Measurements from ENCODE around the gene VIPR2. TPM values are rescaled to one million over a fixed set of nuclear protein-coding genes. Genes with fewer than 3 reads are reported as not detected.

VIPR2 gene
- total and polyA plus RNA-seq, 2 of the 13 experiments (the other 11 are each of a cell fraction or from before 2014, with no cell fraction given), result not detected

DNA sequence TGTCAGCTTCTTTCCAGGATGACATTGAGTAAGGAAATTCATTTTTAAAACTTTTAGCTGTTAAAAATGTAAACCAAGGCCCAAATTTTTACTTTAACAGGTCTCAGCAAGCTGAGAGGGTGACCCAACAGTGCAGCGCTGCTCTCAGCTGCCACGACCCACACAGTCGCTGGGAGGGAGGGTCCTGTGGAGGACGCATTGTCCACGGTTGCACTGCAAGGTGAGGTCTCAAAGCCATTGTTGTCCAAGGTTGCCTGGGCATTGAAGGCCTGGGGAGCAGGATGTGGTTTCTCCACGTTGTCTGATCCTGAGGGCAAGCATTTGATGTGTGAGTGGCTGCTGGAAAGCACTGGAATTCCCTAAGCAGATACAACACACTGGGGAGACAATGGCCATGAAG is 15.1 kb upstream of the VIPR2 start:
- POLR2A ChIA-PET, result no interaction called here
- Histone ChIP-seq H3K4me1 (ENCODE audit: insufficient read depth, low read length) (peaks cover 20% of the 10 kb centered on the region), H4K20me1 (ENCODE audit: insufficient read depth, low read length) (no peaks in the 10 kb centered on the region), H3K27ac (ENCODE audit: extremely low read length, insufficient read depth, low read length) (no peak overlapping the region), H3K36me3 (replicated peaks in 1 of 2; ENCODE audit: control insufficient read depth in 1 of 2, insufficient read depth in 2 of 2, low read length in 2 of 2) (no peaks in the 10 kb centered on the region), H3K9ac (ENCODE audit: insufficient read depth, low read depth, low read length) (no peak overlapping the region), H3K27me3 (ENCODE audit: control insufficient read depth in 1 of 2, insufficient read depth in 2 of 2, low read length in 2 of 2) (peaks cover 2 to 26% of the 10 kb centered on the region in 2 experiments; a peak in 4 of 5 replicates), H3K9me3 (ENCODE audit: low read length) (no peaks in the 10 kb centered on the region), H3K4me2 (ENCODE audit: low read depth, low read length) (no peak overlapping the region), H3K4me3 (replicated peaks in 1 of 3; ENCODE audit: insufficient read depth in 1 of 3, low read depth in 2 of 3, low read length in 3 of 3) (no peak overlapping the region), H2AFZ (ENCODE audit: low read length) (no peak overlapping the region), H3K79me2 (ENCODE audit: insufficient read depth, low read length) (no peaks in the 10 kb centered on the region)
- no peak for ATAC-seq
- BruUV-seq (replicated peaks), result no TSS peak
- WGBS (ENCODE audit: low lambda C conversion rate), result 61% methylated on average over 6 of the region's 6 CpGs
- CTCF ChIA-PET (ENCODE audit: low intra/inter-chr PET ratio, low total read pairs), result no interaction called here
- DNase-seq (ENCODE audit: low spot score), result no peak
- in situ Hi-C loops (cut with HindIII; ENCODE audit: extremely low pct_ligation_motif_present, low pct_unique_long_range_greater_than_20kb), result no loop called here
- FAIRE-seq, result no peak
- TF ChIP-seq SAFB2 (CRISPR knock-in tag; IDR thresholded peaks at IDR 0.05; ENCODE audit: borderline replicate concordance, low read depth) (no peak), TSC22D2 (CRISPR knock-in tag; IDR thresholded peaks at IDR 0.05; ENCODE audit: borderline replicate concordance) (no peak), YEATS2 (CRISPR knock-in tag; IDR thresholded peaks at IDR 0.05; ENCODE audit: borderline replicate concordance) (no peak), SIX4 (CRISPR knock-in tag; IDR thresholded peaks at IDR 0.05) (no peak), ZNF674 (CRISPR knock-in tag; IDR thresholded peaks at IDR 0.05; ENCODE audit: low read depth) (no peak), ZNF383 (CRISPR knock-in tag; IDR thresholded peaks at IDR 0.05; ENCODE audit: borderline replicate concordance) (no peak), CREM (IDR thresholded peaks at IDR 0.05) (no peak), CREM (CRISPR knock-in tag; IDR thresholded peaks at IDR 0.05) (no peak), ZNF143 (CRISPR knock-in tag; IDR thresholded peaks at IDR 0.05) (no peak), SP2 (CRISPR knock-in tag; IDR thresholded peaks at IDR 0.05) (no peak), HNF4G (IDR thresholded peaks at IDR 0.05; ENCODE audit: borderline replicate concordance, low read depth, low read length) (no peak), HNF4G (CRISPR knock-in tag; IDR thresholded peaks at IDR 0.05; ENCODE audit: borderline replicate concordance, low read depth) (no peak), TEAD2 (CRISPR knock-in tag; IDR thresholded peaks at IDR 0.05) (no peak), JDP2 (CRISPR knock-in tag; IDR thresholded peaks at IDR 0.05; ENCODE audit: borderline replicate concordance) (no peak), FOXK2 (IDR thresholded peaks at IDR 0.05) (no peak), KAT7 (CRISPR knock-in tag; IDR thresholded peaks at IDR 0.05; ENCODE audit: borderline replicate concordance) (no peak)
- TF ChIP-seq, protein P1, sequence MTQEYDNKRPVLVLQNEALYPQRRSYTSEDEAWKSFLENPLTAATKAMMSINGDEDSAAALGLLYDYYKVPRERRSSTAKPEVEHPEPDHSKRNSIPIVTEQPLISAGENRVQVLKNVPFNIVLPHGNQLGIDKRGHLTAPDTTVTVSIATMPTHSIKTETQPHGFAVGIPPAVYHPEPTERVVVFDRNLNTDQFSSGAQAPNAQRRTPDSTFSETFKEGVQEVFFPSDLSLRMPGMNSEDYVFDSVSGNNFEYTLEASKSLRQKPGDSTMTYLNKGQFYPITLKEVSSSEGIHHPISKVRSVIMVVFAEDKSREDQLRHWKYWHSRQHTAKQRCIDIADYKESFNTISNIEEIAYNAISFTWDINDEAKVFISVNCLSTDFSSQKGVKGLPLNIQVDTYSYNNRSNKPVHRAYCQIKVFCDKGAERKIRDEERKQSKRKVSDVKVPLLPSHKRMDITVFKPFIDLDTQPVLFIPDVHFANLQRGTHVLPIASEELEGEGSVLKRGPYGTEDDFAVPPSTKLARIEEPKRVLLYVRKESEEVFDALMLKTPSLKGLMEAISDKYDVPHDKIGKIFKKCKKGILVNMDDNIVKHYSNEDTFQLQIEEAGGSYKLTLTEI (CRISPR knock-in tag; conservative IDR thresholded peaks at IDR 0.05), result no peak
- TF ChIP-seq, protein P2, sequence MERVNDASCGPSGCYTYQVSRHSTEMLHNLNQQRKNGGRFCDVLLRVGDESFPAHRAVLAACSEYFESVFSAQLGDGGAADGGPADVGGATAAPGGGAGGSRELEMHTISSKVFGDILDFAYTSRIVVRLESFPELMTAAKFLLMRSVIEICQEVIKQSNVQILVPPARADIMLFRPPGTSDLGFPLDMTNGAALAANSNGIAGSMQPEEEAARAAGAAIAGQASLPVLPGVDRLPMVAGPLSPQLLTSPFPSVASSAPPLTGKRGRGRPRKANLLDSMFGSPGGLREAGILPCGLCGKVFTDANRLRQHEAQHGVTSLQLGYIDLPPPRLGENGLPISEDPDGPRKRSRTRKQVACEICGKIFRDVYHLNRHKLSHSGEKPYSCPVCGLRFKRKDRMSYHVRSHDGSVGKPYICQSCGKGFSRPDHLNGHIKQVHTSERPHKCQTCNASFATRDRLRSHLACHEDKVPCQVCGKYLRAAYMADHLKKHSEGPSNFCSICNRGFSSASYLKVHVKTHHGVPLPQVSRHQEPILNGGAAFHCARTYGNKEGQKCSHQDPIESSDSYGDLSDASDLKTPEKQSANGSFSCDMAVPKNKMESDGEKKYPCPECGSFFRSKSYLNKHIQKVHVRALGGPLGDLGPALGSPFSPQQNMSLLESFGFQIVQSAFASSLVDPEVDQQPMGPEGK (CRISPR knock-in tag; IDR thresholded peaks at IDR 0.05), result no peak
- intact Hi-C loops (cut with micrococcal nuclease; ENCODE audit: unreplicated experiment), result no loop called here
